Measurements from ENCODE around the gene SLC34A3. TPM values are rescaled to one million over a fixed set of nuclear protein-coding genes. Genes with fewer than 3 reads are reported as not detected.

Gene SLC34A3
- total RNA-seq, 2 donors from 2014 or later: not detected

- intact Hi-C loops (cut with DNase I): loop anchor here in 1 of 2 donors (5.0 kb wide), 1 partner anchor 109 kb away; no protein-coding TSS in a partner anchor
Measured at GRCh38 chr9:137226338-137227053, 4.2 kb upstream of the SLC34A3 start.

GRCh38 chr9:137227054-137227852 is 3.4 kb upstream of the SLC34A3 start, which contains the start of gene RNF224:
Gene RNF224, plus strand, starts transcription at chr9:137227502. Its CDS starts 834 bp downstream, at chr9:137228336.
- DNase-seq (ENCODE audit: low spot score): peak; percentile 92
- intact Hi-C loops (cut with DNase I): loop anchor here in 1 of 2 donors (5.0 kb wide), 1 partner anchor 110 kb away; no protein-coding TSS in a partner anchor

More at GRCh38 chr9:137226338-137227053, 4.2 kb upstream of the SLC34A3 start:
- no peak for DNase-seq (ENCODE audit: low spot score)

GRCh38 chr9:137227853-137228505 is 2.7 kb upstream of the SLC34A3 start:
- DNase-seq (ENCODE audit: low spot score): no peak
- intact Hi-C loops (cut with DNase I): loop anchor here in 1 of 2 donors (5.0 kb wide), 1 partner anchor 111 kb away; no protein-coding TSS in a partner anchor

GRCh38 chr9:137228506-137228967 is 2.2 kb upstream of the SLC34A3 start:
- intact Hi-C loops (cut with DNase I): loop anchor here in 1 of 2 donors (5.0 kb wide), 1 partner anchor 111 kb away; no protein-coding TSS in a partner anchor
- no peak for DNase-seq (ENCODE audit: low spot score)

DNA sequence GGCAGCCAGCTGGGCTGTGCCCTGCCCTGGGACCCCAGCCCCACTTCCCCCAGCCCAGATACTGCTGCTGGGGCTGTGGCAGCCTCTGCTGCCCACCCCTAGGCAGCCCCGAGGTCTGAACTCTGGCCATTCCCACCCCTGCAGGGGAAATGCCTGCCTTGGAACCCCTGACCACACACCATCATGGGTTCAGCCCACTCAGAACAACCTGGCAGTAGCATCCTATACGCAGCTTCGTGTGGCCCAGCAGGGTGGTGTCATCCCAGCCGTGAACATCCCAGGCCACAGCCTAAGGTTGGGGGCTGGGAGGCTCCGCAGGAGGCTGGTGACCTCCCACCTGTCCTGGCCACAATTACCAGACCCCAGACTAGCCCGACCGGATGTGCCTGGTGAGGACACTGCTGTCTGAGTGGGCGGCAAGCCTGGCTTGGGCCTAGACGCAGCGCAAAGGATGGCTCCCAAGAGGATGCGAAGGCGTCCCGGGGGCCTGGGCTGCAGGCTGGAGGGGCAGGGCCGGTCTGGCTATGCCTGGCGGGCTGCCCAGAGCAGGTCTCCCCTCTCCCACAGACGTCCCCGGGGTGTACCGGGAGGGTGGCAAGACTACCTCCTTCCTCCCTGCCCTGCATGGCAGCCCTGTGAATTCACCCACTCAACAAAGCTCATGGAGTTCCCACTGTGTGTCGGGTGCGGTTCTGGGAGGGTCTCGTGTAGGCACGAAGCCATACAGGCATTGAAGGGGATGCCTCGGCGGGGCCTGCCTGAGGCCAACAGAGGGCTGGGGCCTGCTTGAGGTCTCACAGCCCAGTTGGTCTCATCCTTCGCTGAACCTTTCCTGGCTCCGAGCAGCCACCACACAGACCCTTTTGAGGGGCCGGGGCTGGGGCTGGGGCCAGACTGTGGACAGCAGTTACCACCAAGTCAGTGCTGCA is 1.5 kb upstream of the SLC34A3 start:
- intact Hi-C loops (cut with DNase I): loop anchor here in 1 of 2 donors (1.0 to 5.0 kb wide), 2 partner anchors 28 to 112 kb away; no protein-coding TSS in a partner anchor
- DNase-seq (ENCODE audit: low spot score): no peak

GRCh38 chr9:137229903-137230704 is 597 bp upstream of the SLC34A3 start:
- no peak for DNase-seq (ENCODE audit: low spot score)
- intact Hi-C loops (cut with DNase I): loop anchor here in 1 of 2 donors (1.0 to 5.0 kb wide), 2 partner anchors 27 to 113 kb away; no protein-coding TSS in a partner anchor

GRCh38 chr9:137231372-137232039 is 805 bp downstream of the SLC34A3 start:
- DNase-seq (ENCODE audit: low spot score): no peak
- intact Hi-C loops (cut with DNase I): no loop called here

- intact Hi-C loops (cut with DNase I): no loop called here
Measured at GRCh38 chr9:137232101-137232500, 1.4 kb downstream of the SLC34A3 start.

DNA sequence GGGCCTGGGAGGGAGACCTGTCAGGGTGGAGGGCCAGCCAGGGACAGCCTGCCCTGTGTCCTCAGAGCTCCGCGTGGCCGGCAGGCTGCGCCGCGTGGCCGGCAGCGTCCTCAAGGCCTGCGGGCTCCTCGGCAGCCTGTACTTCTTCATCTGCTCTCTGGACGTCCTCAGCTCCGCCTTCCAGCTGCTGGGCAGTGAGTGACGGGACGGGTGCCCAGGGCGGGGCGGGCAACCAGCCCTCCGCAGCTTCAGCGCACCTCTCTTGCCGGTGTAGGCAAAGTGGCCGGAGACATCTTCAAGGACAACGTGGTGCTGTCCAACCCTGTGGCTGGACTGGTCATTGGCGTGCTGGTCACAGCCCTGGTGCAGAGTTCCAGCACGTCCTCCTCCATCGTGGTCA is 1.8 kb downstream of the SLC34A3 start:
- DNase-seq (ENCODE audit: low spot score): no peak
- intact Hi-C loops (cut with DNase I): no loop called here

More at GRCh38 chr9:137232101-137232500, 1.4 kb downstream of the SLC34A3 start:
- DNase-seq (ENCODE audit: low spot score): no peak

DNA sequence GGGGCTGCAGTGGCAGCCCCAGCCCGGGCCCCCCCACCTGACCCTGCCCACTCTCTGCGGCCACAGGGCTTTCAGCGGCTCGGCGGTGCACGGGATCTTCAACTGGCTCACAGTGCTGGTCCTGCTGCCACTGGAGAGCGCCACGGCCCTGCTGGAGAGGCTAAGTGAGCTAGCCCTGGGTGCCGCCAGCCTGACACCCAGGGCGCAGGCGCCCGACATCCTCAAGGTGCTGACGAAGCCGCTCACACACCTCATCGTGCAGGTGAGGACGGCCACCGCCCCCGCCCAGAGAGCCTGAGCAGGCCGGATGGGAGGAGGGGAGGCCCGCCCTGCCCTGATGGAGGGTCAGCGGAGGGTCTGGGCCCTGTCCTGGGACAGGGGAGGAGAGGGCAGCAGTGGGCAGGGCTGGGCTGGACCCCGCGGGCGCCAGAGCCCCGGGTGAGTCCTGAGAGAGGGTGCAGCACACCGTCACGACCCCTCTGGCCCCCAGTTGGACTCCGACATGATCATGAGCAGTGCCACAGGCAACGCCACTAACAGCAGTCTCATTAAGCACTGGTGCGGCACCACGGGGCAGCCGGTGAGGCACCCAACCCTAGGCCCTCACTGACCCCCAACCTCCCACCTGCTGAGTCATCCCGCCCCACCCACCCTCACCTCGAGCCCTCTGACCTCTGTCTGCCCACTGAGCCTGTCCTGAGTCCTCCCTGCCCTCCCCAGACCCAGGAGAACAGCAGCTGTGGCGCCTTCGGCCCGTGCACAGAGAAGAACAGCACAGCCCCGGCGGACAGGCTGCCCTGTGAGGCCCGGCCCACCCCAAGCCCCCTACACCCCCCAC is 2.7 kb downstream of the SLC34A3 start:
- DNase-seq (ENCODE audit: low spot score): no peak
- intact Hi-C loops (cut with DNase I): no loop called here

- intact Hi-C loops (cut with DNase I): no loop called here
- no peak for DNase-seq (ENCODE audit: low spot score)
Measured at GRCh38 chr9:137234055-137234697, 3.5 kb downstream of the SLC34A3 start.

- intact Hi-C loops (cut with DNase I): no loop called here
- no peak for DNase-seq (ENCODE audit: low spot score)
Measured at GRCh38 chr9:137234758-137235423, 4.2 kb downstream of the SLC34A3 start.

GRCh38 chr9:137235424-137236237 is 4.9 kb downstream of the SLC34A3 start:
- intact Hi-C loops (cut with DNase I): no loop called here

DNA sequence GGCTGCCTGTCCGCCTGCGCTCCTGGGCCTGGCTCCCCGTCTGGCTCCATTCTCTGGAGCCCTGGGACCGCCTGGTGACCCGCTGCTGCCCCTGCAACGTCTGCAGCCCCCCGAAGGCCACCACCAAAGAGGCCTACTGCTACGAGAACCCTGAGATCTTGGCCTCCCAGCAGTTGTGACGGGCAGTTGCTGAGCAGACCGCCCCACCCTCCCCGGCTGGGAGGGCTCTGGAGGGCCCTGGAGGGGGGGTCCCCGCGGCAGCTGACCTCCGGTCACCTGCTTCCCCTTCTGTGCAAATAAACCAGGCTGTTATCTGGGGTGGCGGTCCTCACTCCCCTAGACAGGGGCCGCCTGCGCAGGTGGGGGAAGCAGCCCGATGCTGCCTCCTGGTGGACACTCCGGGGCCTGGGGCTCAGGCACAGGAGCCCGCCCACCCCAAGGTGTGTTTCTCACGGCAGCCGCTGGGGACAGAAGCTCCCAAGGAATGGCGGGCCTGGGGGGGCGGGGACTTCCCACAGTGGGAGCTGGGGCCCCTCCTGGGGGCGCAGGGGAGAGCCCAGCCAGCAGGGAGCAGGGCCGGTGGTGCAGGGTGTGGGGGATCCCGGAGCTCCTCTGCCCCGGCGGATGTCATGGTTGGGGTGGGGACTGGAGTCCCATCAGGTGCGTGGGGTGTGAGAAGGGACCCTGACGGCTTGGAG is 5.7 kb downstream of the SLC34A3 start:
- peak; percentile 95 for DNase-seq (ENCODE audit: low spot score)
- intact Hi-C loops (cut with DNase I): no loop called here

More at GRCh38 chr9:137235424-137236237, 4.9 kb downstream of the SLC34A3 start:
- DNase-seq (ENCODE audit: low spot score): no peak
